GM18517 (cell line): ENCODE data around the gene CDCA3.
A peak's percentile ranks its signal among the peaks of the same experiment; 100 is the strongest.

Source experiments
- ATAC-seq: cut with Tn5 transposase; IDR thresholded peaks from one replicate; pipeline ENCODE4 v1.9.1; 2021; ENCODE audit warnings: mild to moderate bottlenecking, moderate library complexity; ENCODE audit not compliant: unreplicated experiment

Gene CDCA3

GRCh38 chr12:6853626-6854025, 2.5 kb upstream of the CDCA3 start:
- no peak for ATAC-seq

- ATAC-seq = no peak
Observed at GRCh38 chr12:6852651-6853354, 1.7 kb upstream of the CDCA3 start.

- peak; percentile 71 for ATAC-seq
Observed at GRCh38 chr12:6851921-6852650, 1.0 kb upstream of the CDCA3 start, which contains the start of gene USP5. Gene USP5, plus strand, starts transcription at chr12:6852150. Its CDS starts 30 bp downstream, at chr12:6852180.

- no peak for ATAC-seq
Observed at GRCh38 chr12:6850796-6851152, 312 bp downstream of the CDCA3 start.

- ATAC-seq = no peak
Observed at GRCh38 chr12:6849976-6850560, 1.0 kb downstream of the CDCA3 start.

- no peak for ATAC-seq
Observed at GRCh38 chr12:6849427-6849826, 1.7 kb downstream of the CDCA3 start.

GRCh38 chr12:6847676-6848075, 3.4 kb downstream of the CDCA3 start:
- no peak for ATAC-seq

GRCh38 chr12:6846316-6846869, 4.7 kb downstream of the CDCA3 start:
- no peak for ATAC-seq

- ATAC-seq = no peak
Observed at GRCh38 chr12:6845395-6845794, 5.7 kb downstream of the CDCA3 start.

GRCh38 chr12:6843118-6843902, 7.8 kb downstream of the CDCA3 start:
- ATAC-seq = no peak

- ATAC-seq = no peak
Observed at GRCh38 chr12:6842075-6842474, 9.0 kb downstream of the CDCA3 start.

GRCh38 chr12:6840761-6841515, 10.1 kb downstream of the CDCA3 start, which contains the start of gene GNB3:
Gene GNB3, plus strand, starts transcription at chr12:6840925. Its CDS starts 363 bp downstream, at chr12:6841288.
- ATAC-seq = no peak

- ATAC-seq = no peak
Observed at GRCh38 chr12:6840330-6840729, 10.8 kb downstream of the CDCA3 start.

GRCh38 chr12:6839482-6840201, 11.4 kb downstream of the CDCA3 start:
- peak; percentile 55 for ATAC-seq

- ATAC-seq = no peak
Observed at GRCh38 chr12:6838854-6839253, 12.2 kb downstream of the CDCA3 start.

GRCh38 chr12:6837370-6838060, 13.6 kb downstream of the CDCA3 start:
- no peak for ATAC-seq

- no peak for ATAC-seq
Observed at GRCh38 chr12:6836851-6837250, 14.2 kb downstream of the CDCA3 start.

GRCh38 chr12:6834873-6835272, 16.2 kb downstream of the CDCA3 start:
- no peak for ATAC-seq

GRCh38 chr12:6834254-6834653, 16.8 kb downstream of the CDCA3 start:
- no peak for ATAC-seq
